Loucy (cell line): ENCODE measurements around the gene SND1.

Experiments used
- H2AFZ ChIP-seq: fragments of 200-600 bp; sonication (generic); 2 replicates; pipeline ENCODE4 v1.6.0; 2016; ENCODE audit warnings: antibody characterized with exemption, mild to moderate bottlenecking, low read length, moderate library complexity
- H3F3A ChIP-seq: fragments of 200-600 bp; 2 replicates; pipeline ENCODE4 v1.6.0; 2016; ENCODE audit warnings: antibody characterized with exemption, low read depth, mild to moderate bottlenecking
- H3K27me3 ChIP-seq: fragments of 200-600 bp; sonication (generic); 2 replicates; pipeline ENCODE4 v1.6.1; 2014; ENCODE audit warnings: low read length, mild to moderate bottlenecking; ENCODE audit not compliant: insufficient read depth, poor library complexity, severe bottlenecking
- H3K36me3 ChIP-seq: fragments of 200-600 bp; sonication (generic); 2 replicates; pipeline ENCODE4 v1.6.1; 2016; ENCODE audit warnings: low read length; ENCODE audit not compliant: insufficient read depth
- H3K4me1 ChIP-seq: fragments of 200-600 bp; sonication (generic); 2 replicates; pipeline ENCODE4 v1.5.1; 2014; ENCODE audit warnings: low read length, mild to moderate bottlenecking; ENCODE audit not compliant: insufficient read depth, poor library complexity, severe bottlenecking
- H3K4me2 ChIP-seq: fragments of 200-600 bp; sonication (generic); 2 replicates; pipeline ENCODE4 v1.6.0; 2014; ENCODE audit warnings: antibody characterized with exemption, low read length, low read depth, mild to moderate bottlenecking; ENCODE audit not compliant: poor library complexity, severe bottlenecking
- H3K4me3 ChIP-seq: fragments of 200-600 bp; sonication (generic); 2 replicates; pipeline ENCODE4 v1.5.1; 2014; ENCODE audit warnings: low read length, mild to moderate bottlenecking, mixed read lengths; ENCODE audit not compliant: poor library complexity, severe bottlenecking
- H3K79me2 ChIP-seq: fragments of 200-600 bp; sonication (generic); 2 replicates; pipeline ENCODE4 v1.6.1; 2014; ENCODE audit warnings: low read length; ENCODE audit not compliant: insufficient read depth
- H3K9ac ChIP-seq: fragments of 200-600 bp; sonication (generic); 2 replicates; pipeline ENCODE4 v1.6.0; 2014; ENCODE audit warnings: mild to moderate bottlenecking, low read depth, low read length, moderate library complexity; ENCODE audit not compliant: poor library complexity, severe bottlenecking
- H3K9me2 ChIP-seq: fragments of 200-600 bp; sonication (generic); replicated peaks from 2 replicates; pipeline ENCODE4 v1.6.1; 2016; ENCODE audit warnings: low read depth, low read length, mixed read lengths
- H3K9me3 ChIP-seq: fragments of 200-600 bp; sonication (generic); 2 replicates; pipeline ENCODE4 v1.6.1; 2014; ENCODE audit warnings: mild to moderate bottlenecking, antibody characterized with exemption, low read length, low read depth; ENCODE audit not compliant: insufficient read depth
- H4K20me1 ChIP-seq: fragments of 200-600 bp; sonication (generic); 2 replicates; pipeline ENCODE4 v1.6.0; 2014; ENCODE audit warnings: antibody characterized with exemption, low read length, mild to moderate bottlenecking; ENCODE audit not compliant: insufficient read depth, poor library complexity, severe bottlenecking
- CTCF ChIP-seq: fragments of 200-600 bp; sonication (generic); conservative IDR thresholded peaks from 2 replicates; pipeline ENCODE4 v1.5.1; 2014; ENCODE audit warnings: mild to moderate bottlenecking, antibody characterized with exemption, low read length
- EZH2phosphoT487 ChIP-seq: fragments of 200-600 bp; IDR thresholded peaks from 2 replicates; pipeline ENCODE4 v1.6.1; 2018; ENCODE audit warnings: antibody characterized with exemption, mild to moderate bottlenecking, moderate library complexity, borderline replicate concordance

Gene SND1

GRCh38 chr7:127618775-127619174 lies 33.2 kb upstream of the SND1 start:
- Histone ChIP-seq H3K9ac (no peak overlapping the region), H3K9me3 (no peaks in the 10 kb centered on the region), H3K4me2 (no peak overlapping the region), H3K4me1 (no peaks in the 10 kb centered on the region), H4K20me1 (no peaks in the 10 kb centered on the region), H3K27me3 (peaks cover 29% of the 10 kb centered on the region), H3K9me2 (no peaks in the 10 kb centered on the region), H3F3A (no peaks in the 10 kb centered on the region), H3K36me3 (no peaks in the 10 kb centered on the region), H2AFZ (no peak overlapping the region), H3K79me2 (no peaks in the 10 kb centered on the region), H3K4me3 (no peak overlapping the region)
- no peak for TF ChIP-seq CTCF
- TF ChIP-seq EZH2phosphoT487: no peak

DNA sequence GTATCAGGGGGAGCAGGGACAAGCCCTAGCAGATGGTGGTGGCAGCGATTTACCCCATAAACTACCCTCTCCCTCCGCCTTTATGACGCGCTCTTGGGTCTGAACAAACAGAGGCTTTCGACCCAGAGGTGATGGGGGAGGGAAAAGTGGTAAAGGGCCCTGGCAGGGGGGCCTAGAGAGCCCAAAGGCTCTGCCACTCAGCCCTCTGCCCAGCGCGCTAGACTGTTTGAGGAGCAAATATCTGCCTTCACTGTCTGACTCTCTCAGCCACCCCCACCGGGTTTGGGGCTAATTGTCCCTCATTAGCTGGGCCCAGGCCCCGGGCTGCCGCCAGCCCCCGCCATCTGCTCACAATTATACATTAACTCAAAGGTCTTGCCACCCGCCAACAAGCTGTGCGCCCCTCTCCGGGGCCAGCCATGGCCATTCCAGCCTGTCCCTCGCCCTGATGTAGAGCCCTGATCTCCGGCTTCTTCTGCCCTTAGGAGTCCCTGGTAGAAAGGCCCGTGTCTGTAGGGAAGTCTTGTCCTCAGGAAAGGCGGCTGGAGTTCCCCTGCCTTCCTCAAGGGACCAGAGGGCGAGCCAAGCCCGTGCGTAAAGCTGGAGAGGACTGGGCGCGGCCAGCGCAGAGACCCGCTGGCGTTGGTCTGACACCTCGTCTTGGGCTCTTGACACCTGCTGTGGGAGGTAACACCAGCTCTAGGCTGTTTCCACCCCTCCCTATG lies 32.2 kb upstream of the SND1 start:
- Histone ChIP-seq H4K20me1 (no peaks in the 10 kb centered on the region), H3K4me2 (no peak overlapping the region), H3K4me1 (no peaks in the 10 kb centered on the region), H3K27me3 (peaks cover 29% of the 10 kb centered on the region), H3K9ac (no peak overlapping the region), H3K36me3 (no peaks in the 10 kb centered on the region), H3K9me2 (no peaks in the 10 kb centered on the region), H3K79me2 (no peaks in the 10 kb centered on the region), H3K4me3 (no peak overlapping the region), H3F3A (no peaks in the 10 kb centered on the region), H2AFZ (no peak overlapping the region), H3K9me3 (no peaks in the 10 kb centered on the region)
- no peak for TF ChIP-seq EZH2phosphoT487
- no peak for TF ChIP-seq CTCF

DNA sequence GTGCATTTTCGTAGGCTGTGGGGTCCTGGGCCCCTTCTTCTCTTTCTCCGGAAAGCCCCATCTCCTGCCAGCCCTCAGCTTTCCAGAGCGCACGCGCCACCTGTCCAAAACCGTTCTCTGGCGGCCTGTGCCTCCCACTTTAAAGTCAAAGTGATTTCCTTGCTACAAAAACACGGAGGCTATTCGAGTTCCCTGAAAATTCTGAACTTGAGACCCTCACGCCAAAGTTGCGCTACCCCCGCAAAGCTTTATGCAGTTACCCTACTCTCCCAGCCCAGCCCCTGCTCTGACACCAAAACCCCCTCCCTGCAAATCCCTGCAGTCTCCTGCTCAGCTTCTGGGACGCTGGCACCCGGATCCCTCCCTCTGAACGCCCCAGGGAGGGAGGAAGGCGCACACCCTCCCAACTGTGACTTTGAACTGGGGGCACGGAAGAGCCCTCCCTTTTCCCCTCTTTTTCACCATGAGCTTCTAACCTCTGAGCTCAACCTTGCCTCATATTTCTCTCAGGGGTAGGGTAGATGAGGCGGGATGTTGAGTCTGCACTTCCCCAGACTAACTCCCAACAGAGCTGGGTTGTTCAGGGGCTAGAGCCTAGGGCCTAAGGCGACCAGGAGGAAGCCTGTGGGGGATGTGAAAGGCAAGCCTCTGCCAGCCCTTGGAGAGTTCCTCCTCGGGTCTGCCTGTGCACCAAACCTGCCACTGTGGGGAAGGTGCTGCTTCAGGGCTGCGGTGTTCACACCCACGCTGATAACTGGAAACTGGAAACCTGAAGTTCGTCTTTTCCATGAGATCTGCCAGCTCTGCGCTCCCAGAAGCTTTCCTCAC lies 31.4 kb upstream of the SND1 start:
- H2AFZ ChIP-seq: no peak overlapping the region
- no peaks in the 10 kb centered on the region for H3K9me3 ChIP-seq
- H3K4me1 ChIP-seq: no peaks in the 10 kb centered on the region
- no peak overlapping the region for H3K4me2 ChIP-seq
- no peaks in the 10 kb centered on the region for H3K36me3 ChIP-seq
- no peak overlapping the region for H3K9ac ChIP-seq
- peaks cover 29% of the 10 kb centered on the region for H3K27me3 ChIP-seq
- H4K20me1 ChIP-seq: no peaks in the 10 kb centered on the region
- TF ChIP-seq EZH2phosphoT487: no peak
- TF ChIP-seq CTCF: no peak
- no peaks in the 10 kb centered on the region for H3F3A ChIP-seq
- no peak overlapping the region for H3K4me3 ChIP-seq
- H3K9me2 ChIP-seq: no peaks in the 10 kb centered on the region
- H3K79me2 ChIP-seq: no peaks in the 10 kb centered on the region
